HepG2 (cell line): ENCODE data around the gene LYPD6. TPM values are rescaled to one million over a fixed set of nuclear protein-coding genes. Genes with fewer than 3 reads are reported as not detected.

Source experiments
- ATAC-seq: fragments of 200-7000 bp; cut with Tn5 transposase; 3 replicates; pipeline ENCODE4 v1.9.1; 2020; ENCODE audit warnings: mild to moderate bottlenecking, moderate library complexity
- Bru-seq: library from RNA; stranded (reverse); fragments of 400-500 nt; gene quantifications from one replicate; lab custom pipeline; 2021; lab: Mats Ljungman, UMichigan
- BruChase-seq, 2 experiments: library from RNA; stranded (reverse); fragments of 400-500 nt; gene quantifications; one replicate each; lab custom pipeline; 2021; lab: Mats Ljungman, UMichigan
- BruUV-seq: library from RNA; stranded (reverse); fragments of 400-500 nt; replicated peaks from 2 replicates; lab custom pipeline; 2021; lab: Mats Ljungman, UMichigan
- CTCF ChIA-PET: fragments of 300-600 bp; formaldehyde crosslinking; extraction: SDS; loops from one replicate; lab custom pipeline; 2021; ENCODE audit warnings: low total read pairs, inconsistent platforms, low intra/inter-chr PET ratio; lab: Yijun Ruan, JAX
- POLR2A ChIA-PET: fragments of 350-600 bp; sonication (Branson Sonifier 250); formaldehyde crosslinking; loops from one replicate; lab custom pipeline; 2020; ENCODE audit warnings: antibody characterized with exemption, inconsistent platforms; lab: Yijun Ruan, JAX
- DNase-seq: peaks from one replicate; pipeline ENCODE4 v3.0.0-alpha.2; 2015; ENCODE audit warnings: low spot score
- FAIRE-seq: peaks from 3 replicates; lab custom pipeline; 2011; peaks lifted over from hg19 to GRCh38; lab: Jason Lieb, UNC
- H2AFZ ChIP-seq: one replicate; pipeline ENCODE4 v1.6.1; 2011; ENCODE audit warnings: low read length, inconsistent platforms
- H3K27ac ChIP-seq: fragments of 300-600 bp; 3 replicates; pipeline ENCODE4 v1.8.0; 2011; ENCODE audit warnings: mixed run types, mild to moderate bottlenecking, mixed read lengths, low read length, inconsistent platforms; ENCODE audit not compliant: insufficient read depth; ENCODE audit errors: extremely low read length
- H3K27me3 ChIP-seq, 2 experiments: fragments of 200-600 bp in 1 of 2; 2 replicates in 1 of 2; 3 replicates in 1 of 2; pipeline versions ENCODE4 v1.6.0 to v1.8.0; 2011; ENCODE audit warnings: low read length in 2 of 2, mild to moderate bottlenecking in 2 of 2, moderate library complexity in 2 of 2, inconsistent platforms in 1 of 2; ENCODE audit not compliant: insufficient read depth in 2 of 2, control insufficient read depth in 1 of 2
- H3K36me3 ChIP-seq, 2 experiments: fragments of 200-600 bp in 1 of 2; replicated peaks in 1 of 2; 2 replicates in 1 of 2; 3 replicates in 1 of 2; pipeline versions ENCODE4 v1.5.1 to v1.8.0; 2011; ENCODE audit warnings: low read length in 2 of 2, inconsistent platforms in 1 of 2; ENCODE audit not compliant: insufficient read depth in 2 of 2, control insufficient read depth in 1 of 2
- H3K4me1 ChIP-seq: 2 replicates; pipeline ENCODE4 v1.5.1; 2012; ENCODE audit warnings: low read length, inconsistent platforms; ENCODE audit not compliant: insufficient read depth
- H3K4me2 ChIP-seq: 2 replicates; pipeline ENCODE4 v1.6.0; 2011; ENCODE audit warnings: low read depth, low read length, inconsistent platforms
- H3K4me3 ChIP-seq, 3 experiments: fragments of 200-600 bp in 1 of 3; sonication (generic), shearing (Covaris generic) in 1 of 3; replicated peaks in 1 of 3; 2 replicates each; pipeline ENCODE4 v1.5.1; 2011 to 2016; ENCODE audit warnings: low read length in 3 of 3, inconsistent platforms in 2 of 3, low read depth in 2 of 3, mild to moderate bottlenecking in 2 of 3, control low read depth in 1 of 3, mixed read lengths in 1 of 3; ENCODE audit not compliant: insufficient read depth in 1 of 3
- H3K79me2 ChIP-seq: one replicate; pipeline ENCODE4 v1.6.1; 2011; ENCODE audit warnings: low read length, inconsistent platforms; ENCODE audit not compliant: insufficient read depth
- H3K9ac ChIP-seq: 2 replicates; pipeline ENCODE4 v1.6.0; 2011; ENCODE audit warnings: mild to moderate bottlenecking, low read depth, low read length, inconsistent platforms; ENCODE audit not compliant: insufficient read depth
- H3K9me3 ChIP-seq: 2 replicates; pipeline ENCODE4 v1.5.1; 2012; ENCODE audit warnings: mild to moderate bottlenecking, low read length
- H4K20me1 ChIP-seq: 2 replicates; pipeline ENCODE4 v1.6.0; 2011; ENCODE audit warnings: inconsistent platforms, mild to moderate bottlenecking, low read length, moderate library complexity; ENCODE audit not compliant: insufficient read depth
- ARID2 ChIP-seq: sonication (generic); formaldehyde crosslinking; IDR thresholded peaks from 2 replicates; pipeline ENCODE4 v1.8.1; 2022; ENCODE audit warnings: mild to moderate bottlenecking, missing genetic modification reagents, borderline replicate concordance
- BRCA1 ChIP-seq: sonication (generic); formaldehyde crosslinking; IDR thresholded peaks from 2 replicates; pipeline ENCODE4 v1.4.0; 2020; ENCODE audit warnings: missing genetic modification reagents
- HNRNPLL ChIP-seq: fragments of 200-400 bp; formaldehyde crosslinking; IDR thresholded peaks from 2 replicates; pipeline ENCODE4 v1.6.1; 2017; ENCODE audit warnings: mild to moderate bottlenecking, low read depth, low read length; ENCODE audit not compliant: poor library complexity, severe bottlenecking
- NFYB ChIP-seq: sonication (generic); formaldehyde crosslinking; IDR thresholded peaks from 2 replicates; pipeline ENCODE4 v1.4.0; 2020; ENCODE audit warnings: missing genetic modification reagents
- POGZ ChIP-seq: sonication (generic); formaldehyde crosslinking; IDR thresholded peaks from 2 replicates; pipeline ENCODE4 v1.4.0; 2020; ENCODE audit warnings: mild to moderate bottlenecking, missing genetic modification reagents
- RFX5 ChIP-seq: IDR thresholded peaks from 2 replicates; pipeline ENCODE4 v1.6.1; 2011; ENCODE audit warnings: low read depth, low read length, improper control_type of control experiment
- SAP130 ChIP-seq: IDR thresholded peaks from 2 replicates; pipeline ENCODE4 v1.6.1; 2016; ENCODE audit warnings: low read depth
- STAT5B ChIP-seq: sonication (generic); formaldehyde crosslinking; IDR thresholded peaks from 2 replicates; pipeline ENCODE4 v1.4.0; 2020; ENCODE audit warnings: missing genetic modification reagents
- TFAP4 ChIP-seq: sonication (generic); IDR thresholded peaks from 2 replicates; pipeline ENCODE4 v1.6.1; 2016; ENCODE audit warnings: low read depth, borderline replicate concordance
- TGIF2 ChIP-seq: IDR thresholded peaks from 2 replicates; pipeline ENCODE4 v1.6.1; 2016; ENCODE audit warnings: control low read depth, missing compliant biosample characterization
- ZEB1 ChIP-seq: IDR thresholded peaks from 2 replicates; pipeline ENCODE4 v1.6.1; 2012; ENCODE audit warnings: mild to moderate bottlenecking, low read depth, inconsistent platforms; ENCODE audit not compliant: insufficient replicate concordance
- WGBS: methylation state at CpG from one replicate; pipeline ENCODE4 v1.1.6; 2017; ENCODE audit warnings: low lambda C conversion rate; 5-methylcytosine and 5-hydroxymethylcytosine counted together
- in situ Hi-C: cut with HindIII; loops from 2 replicates; pipeline ENCODE4 v1.10.0; 2017; ENCODE audit warnings: low pct_unique_long_range_greater_than_20kb; ENCODE audit not compliant: extremely low pct_ligation_motif_present
- intact Hi-C: fragments of 100-400 bp; cut with micrococcal nuclease; formaldehyde crosslinking; loops from one replicate; pipeline ENCODE4 v1.10.0; 2022; ENCODE audit not compliant: unreplicated experiment
- long read RNA-seq, 2 experiments: library from RNA in 1 of 2; library from polyadenylated mRNA in 1 of 2; stranded (forward) in 1 of 2; unstranded in 1 of 2; transcript quantifications; one replicate each; pipeline ENCODE4 v2.0.0, GENCODE V29; 2019 to 2022
- polyA minus RNA-seq, 3 experiments: library from RNA; depleted of rRNA, polyadenylated mRNA; stranded (reverse); fragments of >200 nt; gene quantifications; 2 replicates each; pipeline ENCODE4 v1.2.3, GENCODE V29; 2011; ENCODE audit warnings: low replicate concordance in 1 of 3
- polyA plus RNA-seq, 8 experiments: library from polyadenylated mRNA; depleted of rRNA in 3 of 8; stranded (reverse) in 7 of 8; unstranded in 1 of 8; fragments of >200 nt; fragmentation: Illumina TruSeq in 4 of 8; extraction: Trizol in 4 of 8; gene quantifications; 2 replicates each; pipeline versions ENCODE4 v1.2.1 to v1.2.3, GENCODE V29; 2011 to 2016; ENCODE audit warnings: low read depth in 4 of 8, missing spikeins in 1 of 8, mixed read lengths in 1 of 8; ENCODE audit not compliant: insufficient read depth in 1 of 8
- total RNA-seq, 5 experiments: library from RNA; depleted of rRNA; stranded (reverse); fragments of >200 nt; fragmentation: Illumina TruSeq; extraction: Trizol; gene quantifications; 2 replicates each; pipeline ENCODE4 v1.2.3, GENCODE V29; 2016; ENCODE audit warnings: low read depth in 1 of 5
- TF ChIP-seq, protein P1 (sequence below): sonication (generic); formaldehyde crosslinking; IDR thresholded peaks from 2 replicates; pipeline ENCODE4 v1.5.1; 2020; ENCODE audit warnings: mild to moderate bottlenecking, missing genetic modification reagents, moderate library complexity

Gene LYPD6
- total RNA-seq (2016; rRNA removed; fragmentation: Illumina TruSeq; extraction: Trizol) (0.06 and 0.07 TPM in 2 replicates), polyA plus RNA-seq (2011; rRNA removed) (0.01 TPM in 1 of 2 replicates, not detected in the other), polyA minus RNA-seq (2011; rRNA and poly(A)+ RNA removed; ENCODE audit: low replicate concordance) (5.9 TPM in 1 of 2 replicates, not detected in the other), Bru-seq, nascent RNA (percentile 10 among the genes with signal in this experiment), BruChase-seq, experiment 1, labeled RNA remaining after a 6-hour chase (percentile 4 among the genes with signal in this experiment), BruChase-seq, experiment 2, labeled RNA remaining after a 2-hour chase (percentile 15 among the genes with signal in this experiment)
- 0.18 TPM in 1 of 2 replicates, not detected in the other for total RNA-seq (2016; cell fraction: cytosol; rRNA removed; fragmentation: Illumina TruSeq; extraction: Trizol; ENCODE audit: low read depth)
- 0.06 and 0.07 TPM in 2 replicates for total RNA-seq (2016; cell fraction: insoluble cytoplasmic fraction; rRNA removed; fragmentation: Illumina TruSeq; extraction: Trizol)
- 0.03 and 0.10 TPM in 2 replicates for total RNA-seq (2016; cell fraction: membrane; rRNA removed; fragmentation: Illumina TruSeq; extraction: Trizol)
- 0.13 TPM in 1 of 2 replicates, not detected in the other for total RNA-seq (2016; cell fraction: nucleus; rRNA removed; fragmentation: Illumina TruSeq; extraction: Trizol)
- 0.01 TPM in 2 replicates for polyA plus RNA-seq (2011; cell fraction: cytosol; rRNA removed)
- polyA plus RNA-seq (2011; cell fraction: nucleus; rRNA removed): not detected in 2 replicates
- polyA plus RNA-seq (2012): 0.05 TPM in 1 of 2 replicates, not detected in the other
- 0.12 TPM in 1 of 2 replicates, not detected in the other for polyA plus RNA-seq (2016; cell fraction: cytosol; fragmentation: Illumina TruSeq; extraction: Trizol; ENCODE audit: low read depth)
- 0.08 TPM in 1 of 2 replicates, not detected in the other for polyA plus RNA-seq (2016; cell fraction: insoluble cytoplasmic fraction; fragmentation: Illumina TruSeq; extraction: Trizol; ENCODE audit: low read depth)
- polyA plus RNA-seq (2016; cell fraction: membrane; fragmentation: Illumina TruSeq; extraction: Trizol; ENCODE audit: low read depth): 0.12 and 0.15 TPM in 2 replicates
- 0.18 TPM in 1 of 2 replicates, not detected in the other for polyA plus RNA-seq (2016; cell fraction: nucleus; fragmentation: Illumina TruSeq; extraction: Trizol; ENCODE audit: insufficient read depth, low read depth)
- polyA minus RNA-seq (2011; cell fraction: cytosol; rRNA and poly(A)+ RNA removed): not detected in 2 replicates
- not detected in 2 replicates for polyA minus RNA-seq (2011; cell fraction: nucleus; rRNA and poly(A)+ RNA removed)
- long read RNA-seq, experiment 1: 0 reads
- long read RNA-seq, experiment 2: 0 reads

DNA sequence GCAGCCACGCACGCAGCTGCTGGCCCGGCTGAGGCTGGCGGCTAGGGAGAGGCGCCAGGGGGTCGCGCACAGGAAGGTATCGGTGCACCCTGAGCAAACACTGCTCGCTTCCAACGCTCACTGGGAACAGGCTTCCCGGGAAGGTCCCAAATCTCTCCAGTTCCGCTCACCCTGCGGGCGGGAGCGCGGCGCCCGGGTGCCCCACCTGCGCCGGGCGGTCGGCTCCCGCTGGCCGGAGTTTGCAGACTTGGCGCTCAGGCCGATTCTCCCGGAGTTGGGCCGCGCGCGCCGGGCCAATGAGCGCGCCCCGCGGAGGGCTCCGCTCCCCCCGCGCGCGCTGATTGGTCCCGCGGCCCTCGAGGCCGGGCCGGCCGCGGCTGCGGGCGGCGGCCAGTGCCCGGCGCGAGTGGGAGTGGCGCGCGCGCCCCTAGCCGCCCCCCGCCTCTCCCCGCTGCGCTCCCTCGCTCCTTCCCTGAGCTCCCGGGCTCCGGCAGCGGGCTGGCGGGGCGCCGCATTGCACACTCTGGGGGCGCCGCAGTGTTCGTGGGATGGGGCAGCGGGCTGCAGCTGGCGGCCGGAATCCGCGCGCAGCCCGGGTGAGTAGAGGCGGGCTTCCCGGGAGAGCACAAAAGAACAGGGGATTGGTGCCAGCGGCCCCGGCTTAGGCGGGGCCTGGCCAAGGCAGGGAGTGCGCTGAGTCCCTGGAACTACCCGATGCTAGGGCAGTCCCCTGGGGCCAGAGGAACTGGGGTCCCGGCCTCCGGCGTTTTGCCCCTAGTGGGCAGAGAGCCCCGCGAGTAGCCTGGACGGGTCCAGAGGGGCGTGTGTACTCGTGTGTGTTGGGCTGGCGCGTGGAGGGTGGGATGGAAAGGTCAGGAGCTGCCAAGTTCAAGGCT lies at the start of gene LYPD6:
Gene LYPD6 (plus strand): TSS at position 461 of the 896 bp plus-strand sequence. CDS start 107,122 bp downstream, outside the sequence.
- H3K4me2 ChIP-seq: peak within 1 kb of the TSS; percentile 90
- in situ Hi-C loops (no loop called here), intact Hi-C loops (loop anchor here (10.0 kb wide), 1 partner anchor 234 kb away; no protein-coding TSS in a partner anchor)
- peak; percentile 23 for DNase-seq
- no peak within 1 kb of the TSS; the same call in 1 of the 2 replicates for H3K9ac ChIP-seq
- peaks cover 15% of the 10 kb centered on the region for H3K4me1 ChIP-seq
- CTCF ChIA-PET: no interaction called here
- H3K27ac ChIP-seq: no peak within 1 kb of the TSS
- peak; percentile 94 for ATAC-seq
- POLR2A ChIA-PET: no interaction called here
- H4K20me1 ChIP-seq: no peaks in the 10 kb centered on the region
- no TSS peak for BruUV-seq
- H3K79me2 ChIP-seq: no peaks in the 10 kb centered on the region
- no peak within 1 kb of the TSS for H2AFZ ChIP-seq
- H3K36me3 ChIP-seq: no peaks in the 10 kb centered on the region
- WGBS: 3% methylated on average over 30 of the region's 96 CpGs
- no peak for FAIRE-seq
- peaks cover 5 to 40% of the 10 kb centered on the region in 2 experiments for H3K27me3 ChIP-seq
- peak within 1 kb of the TSS; percentile 54 to 71 (median 62) for H3K4me3 ChIP-seq
- H3K9me3 ChIP-seq: no peaks in the 10 kb centered on the region
- TF ChIP-seq ZEB1: no peak
- TF ChIP-seq BRCA1 (CRISPR knock-in tag): no peak
- no peak for TF ChIP-seq ARID2 (CRISPR knock-in tag)
- no peak for TF ChIP-seq RFX5
- TF ChIP-seq STAT5B (CRISPR knock-in tag): no peak
- no peak for TF ChIP-seq POGZ (CRISPR knock-in tag)
- peak; percentile 75 for TF ChIP-seq NFYB (CRISPR knock-in tag)
- TF ChIP-seq HNRNPLL: peak; percentile 62
- 0 out of 2 replicates have a peak, but pooled peaks have one; percentile 4 for TF ChIP-seq SAP130 (CRISPR knock-in tag)
- TF ChIP-seq, protein P1, sequence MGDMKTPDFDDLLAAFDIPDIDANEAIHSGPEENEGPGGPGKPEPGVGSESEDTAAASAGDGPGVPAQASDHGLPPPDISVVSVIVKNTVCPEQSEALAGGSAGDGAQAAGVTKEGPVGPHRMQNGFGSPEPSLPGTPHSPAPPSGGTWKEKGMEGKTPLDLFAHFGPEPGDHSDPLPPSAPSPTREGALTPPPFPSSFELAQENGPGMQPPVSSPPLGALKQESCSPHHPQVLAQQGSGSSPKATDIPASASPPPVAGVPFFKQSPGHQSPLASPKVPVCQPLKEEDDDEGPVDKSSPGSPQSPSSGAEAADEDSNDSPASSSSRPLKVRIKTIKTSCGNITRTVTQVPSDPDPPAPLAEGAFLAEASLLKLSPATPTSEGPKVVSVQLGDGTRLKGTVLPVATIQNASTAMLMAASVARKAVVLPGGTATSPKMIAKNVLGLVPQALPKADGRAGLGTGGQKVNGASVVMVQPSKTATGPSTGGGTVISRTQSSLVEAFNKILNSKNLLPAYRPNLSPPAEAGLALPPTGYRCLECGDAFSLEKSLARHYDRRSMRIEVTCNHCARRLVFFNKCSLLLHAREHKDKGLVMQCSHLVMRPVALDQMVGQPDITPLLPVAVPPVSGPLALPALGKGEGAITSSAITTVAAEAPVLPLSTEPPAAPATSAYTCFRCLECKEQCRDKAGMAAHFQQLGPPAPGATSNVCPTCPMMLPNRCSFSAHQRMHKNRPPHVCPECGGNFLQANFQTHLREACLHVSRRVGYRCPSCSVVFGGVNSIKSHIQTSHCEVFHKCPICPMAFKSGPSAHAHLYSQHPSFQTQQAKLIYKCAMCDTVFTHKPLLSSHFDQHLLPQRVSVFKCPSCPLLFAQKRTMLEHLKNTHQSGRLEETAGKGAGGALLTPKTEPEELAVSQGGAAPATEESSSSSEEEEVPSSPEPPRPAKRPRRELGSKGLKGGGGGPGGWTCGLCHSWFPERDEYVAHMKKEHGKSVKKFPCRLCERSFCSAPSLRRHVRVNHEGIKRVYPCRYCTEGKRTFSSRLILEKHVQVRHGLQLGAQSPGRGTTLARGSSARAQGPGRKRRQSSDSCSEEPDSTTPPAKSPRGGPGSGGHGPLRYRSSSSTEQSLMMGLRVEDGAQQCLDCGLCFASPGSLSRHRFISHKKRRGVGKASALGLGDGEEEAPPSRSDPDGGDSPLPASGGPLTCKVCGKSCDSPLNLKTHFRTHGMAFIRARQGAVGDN: peak; percentile 68
- no peak for TF ChIP-seq TGIF2 (CRISPR knock-in tag)
- no peak for TF ChIP-seq TFAP4
